Adrenal gland (tissue), 5 donors: ENCODE data around the gene COPS7A.

Source experiments
- POLR2A ChIP-seq, 2 donors: fragments of 450-650 bp; IDR thresholded peaks; one replicate each; pipeline ENCODE4 v1.6.1; 2017; ENCODE audit warnings: antibody characterized with exemption in 2 of 2, mild to moderate bottlenecking in 2 of 2, moderate library complexity in 1 of 2
- TF ChIP-seq, protein P1 (sequence below), 6 experiments: fragments of 450-650 bp in 4 of 6; fragments of 200-600 bp in 2 of 6; sonication (generic) in 1 of 6; IDR thresholded peaks; 1 replicate in 5 of 6; 2 replicates in 1 of 6; pipeline versions ENCODE4 v1.5.1 to v1.8.0; 2016 to 2021; ENCODE audit warnings: antibody characterized with exemption in 6 of 6, mild to moderate bottlenecking in 2 of 6, moderate library complexity in 1 of 6
- donor health status: DM: no; HTN: no; CAD: no.

DNA sequence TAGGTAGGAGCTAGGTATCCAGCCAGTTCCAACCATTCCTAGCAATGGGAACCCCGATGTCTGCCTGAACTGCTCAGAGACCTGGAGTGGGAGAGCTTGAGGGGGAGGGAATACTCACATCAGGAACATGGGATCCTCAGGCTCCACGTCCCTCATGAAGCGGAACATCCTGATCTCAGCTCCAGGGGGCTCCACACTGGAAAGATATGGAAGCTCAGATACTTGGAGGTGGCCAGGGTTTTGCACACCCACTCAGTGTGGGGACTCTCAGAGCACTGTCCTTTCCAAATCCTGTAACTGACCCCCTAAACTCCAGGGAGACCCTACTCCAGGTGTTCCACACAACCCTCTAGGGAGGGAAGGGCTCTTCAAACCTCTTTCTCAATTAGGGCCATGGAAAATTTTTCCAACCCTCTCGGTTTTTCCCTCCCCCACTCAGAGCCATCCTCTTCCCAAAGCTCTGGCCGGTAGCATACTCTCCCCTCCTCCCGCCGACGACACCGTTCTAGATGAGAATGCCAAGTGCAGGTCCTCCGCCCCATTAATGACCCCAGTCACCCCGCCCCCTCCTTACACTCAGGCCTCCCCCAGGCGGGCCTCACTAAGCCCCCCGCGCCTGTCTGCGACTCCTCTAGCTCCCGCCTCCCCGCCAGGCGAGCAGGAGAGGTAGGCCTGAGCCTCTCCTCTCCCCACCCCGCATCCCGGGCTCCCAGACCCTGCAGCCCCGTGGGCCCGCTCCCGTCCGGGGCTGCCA is 28.5 kb downstream of the COPS7A start:
- TF ChIP-seq, protein P1, sequence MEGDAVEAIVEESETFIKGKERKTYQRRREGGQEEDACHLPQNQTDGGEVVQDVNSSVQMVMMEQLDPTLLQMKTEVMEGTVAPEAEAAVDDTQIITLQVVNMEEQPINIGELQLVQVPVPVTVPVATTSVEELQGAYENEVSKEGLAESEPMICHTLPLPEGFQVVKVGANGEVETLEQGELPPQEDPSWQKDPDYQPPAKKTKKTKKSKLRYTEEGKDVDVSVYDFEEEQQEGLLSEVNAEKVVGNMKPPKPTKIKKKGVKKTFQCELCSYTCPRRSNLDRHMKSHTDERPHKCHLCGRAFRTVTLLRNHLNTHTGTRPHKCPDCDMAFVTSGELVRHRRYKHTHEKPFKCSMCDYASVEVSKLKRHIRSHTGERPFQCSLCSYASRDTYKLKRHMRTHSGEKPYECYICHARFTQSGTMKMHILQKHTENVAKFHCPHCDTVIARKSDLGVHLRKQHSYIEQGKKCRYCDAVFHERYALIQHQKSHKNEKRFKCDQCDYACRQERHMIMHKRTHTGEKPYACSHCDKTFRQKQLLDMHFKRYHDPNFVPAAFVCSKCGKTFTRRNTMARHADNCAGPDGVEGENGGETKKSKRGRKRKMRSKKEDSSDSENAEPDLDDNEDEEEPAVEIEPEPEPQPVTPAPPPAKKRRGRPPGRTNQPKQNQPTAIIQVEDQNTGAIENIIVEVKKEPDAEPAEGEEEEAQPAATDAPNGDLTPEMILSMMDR (IDR thresholded peaks at IDR 0.05): peak in 3 of 6 experiments; percentile 2 to 35 (median 29)
- no peak for TF ChIP-seq POLR2A (IDR thresholded peaks at IDR 0.05)
